ENCODE results near the gene COL25A1. TPM values are rescaled to one million over a fixed set of nuclear protein-coding genes. Genes with fewer than 3 reads are reported as not detected.

The COL25A1 gene
- total and polyA plus RNA-seq, 2 donors (not counting 3 experiments of a cell fraction or from before 2014, with no cell fraction given): 0.21 to 3.5 TPM

GRCh38 chr4:109157696-109158095 lies 144.8 kb downstream of the COL25A1 start:
- Histone ChIP-seq H3K4me3 (replicated peaks in 1 of 3; ENCODE audit: insufficient read depth in 1 of 3, low read depth in 1 of 3, low read length in 3 of 3) (no peak overlapping the region), H4K20me1 (replicated peaks; ENCODE audit: control insufficient read depth, extremely low read depth, insufficient read depth, low read length) (no peaks in the 10 kb centered on the region), H2AFZ (ENCODE audit: low read depth, low read length) (no peak overlapping the region), H3K79me2 (ENCODE audit: control insufficient read depth, insufficient read depth, low read length) (no peaks in the 10 kb centered on the region), H3K27ac (ENCODE audit: insufficient read depth, low read depth, low read length) (no peak overlapping the region), H3K27me3 (ENCODE audit: control insufficient read depth in 2 of 2, insufficient read depth in 2 of 2, low read length in 2 of 2) (no peaks in the 10 kb centered on the region), H3K9me3 (replicated peaks; ENCODE audit: control insufficient read depth, insufficient read depth, low read length) (no peaks in the 10 kb centered on the region), H3K4me2 (ENCODE audit: insufficient read depth, low read length) (no peak overlapping the region), H3K9ac (replicated peaks; ENCODE audit: extremely low read depth, insufficient read depth, low read length) (no peak overlapping the region), H3K36me3 (ENCODE audit: control insufficient read depth in 2 of 2, extremely low read depth in 1 of 2, insufficient read depth in 2 of 2, low read length in 2 of 2) (no peaks in the 10 kb centered on the region), H3K9me1 (replicated peaks; ENCODE audit: control insufficient read depth, extremely low read depth, insufficient read depth, low read length) (no peaks in the 10 kb centered on the region), H3K4me1 (ENCODE audit: control insufficient read depth, extremely low read depth, insufficient read depth, low read length) (no peaks in the 10 kb centered on the region)
- dilution Hi-C loops (cut with MboI; ENCODE audit: extremely low pct_ligation_motif_present, low sequenced_read_pairs): no loop called here
- DNase-seq (ENCODE audit: low read depth, low spot score) (no peak), FAIRE-seq (no peak)
- TF ChIP-seq JUN (IDR thresholded peaks at IDR 0.05; ENCODE audit: borderline replicate concordance, insufficient read depth, insufficient read length, low read depth): no peak
- TF ChIP-seq EZH2 (IDR thresholded peaks at IDR 0.05; ENCODE audit: borderline replicate concordance, low read depth, low read length, severe bottlenecking): no peak
- TF ChIP-seq POLR2A (IDR thresholded peaks at IDR 0.05; ENCODE audit: low read depth, low read length): no peak
- no peak for TF ChIP-seq POLR2AphosphoS5 (IDR thresholded peaks at IDR 0.05; ENCODE audit: insufficient read depth, low read depth, low read length)
- no peak for TF ChIP-seq GATA2 (IDR thresholded peaks at IDR 0.05; ENCODE audit: insufficient read depth, insufficient read length, low read depth, low read length)
- TF ChIP-seq MYC (IDR thresholded peaks at IDR 0.05; ENCODE audit: low read depth, low read length): no peak
- no peak for TF ChIP-seq FOS (IDR thresholded peaks at IDR 0.05; ENCODE audit: borderline replicate concordance, insufficient read depth, low read length)
- no peak for TF ChIP-seq CTCF (IDR thresholded peaks at IDR 0.05; ENCODE audit: extremely low read depth in 1 of 2, insufficient read depth in 1 of 2, low read depth in 1 of 2, low read length in 2 of 2)
- TF ChIP-seq MAX (IDR thresholded peaks at IDR 0.05; ENCODE audit: insufficient read depth, insufficient read length): no peak
- BruUV-seq (replicated peaks): no TSS peak
- ChIA-PET CTCF (no interaction called here), POLR2A (no interaction called here)
- intact Hi-C loops (cut with micrococcal nuclease): no loop called here
